Naive thymus-derived CD4-positive, alpha-beta T cell (primary cell): ENCODE data around the gene OR10A4. TPM values are rescaled to one million over a fixed set of nuclear protein-coding genes. Genes with fewer than 3 reads are reported as not detected.

Experiments
- ATAC-seq: fragments of 150-1000 bp; cut with Tn5 transposase; 2 replicates; pipeline ENCODE4 v1.10.0; 2021; ENCODE audit warnings: mild to moderate bottlenecking, moderate library complexity
- CTCF ChIA-PET: fragments of 350-600 bp; sonication (Branson Sonifier 250); formaldehyde crosslinking; loops from one replicate; lab custom pipeline; 2021; ENCODE audit warnings: antibody characterized with exemption; lab: Charles Lee
- POLR2A ChIA-PET: fragments of 350-600 bp; sonication (Branson Sonifier 250); formaldehyde crosslinking; loops from one replicate; lab custom pipeline; 2021; ENCODE audit warnings: antibody characterized with exemption, inconsistent platforms; lab: Charles Lee
- DNase-seq, 9 donors: peaks; one replicate each; pipeline versions ENCODE4 v3.0.0 to v3.0.0-alpha.2; 2020 to 2022; ENCODE audit warnings: mixed read lengths in 1 of 9
- H3K27ac ChIP-seq: one replicate; pipeline ENCODE4 v1.7.0; 2013; ENCODE audit warnings: mild to moderate bottlenecking, low read depth, low read length, moderate library complexity
- H3K27me3 ChIP-seq, 2 donors: one replicate each; pipeline ENCODE4 v1.7.0; 2013; ENCODE audit warnings: low read length in 2 of 2, mild to moderate bottlenecking in 2 of 2, moderate library complexity in 2 of 2; ENCODE audit not compliant: control insufficient read depth in 2 of 2, insufficient read depth in 2 of 2
- H3K36me3 ChIP-seq, 3 experiments: 1 replicate in 2 of 3; 2 replicates in 1 of 3; pipeline ENCODE4 v1.7.0; 2013; ENCODE audit warnings: low read length in 3 of 3, mild to moderate bottlenecking in 3 of 3, moderate library complexity in 1 of 3; ENCODE audit not compliant: insufficient read depth in 3 of 3, control insufficient read depth in 2 of 3
- H3K4me1 ChIP-seq, 2 donors: one replicate each; pipeline ENCODE4 v1.7.0; 2013; ENCODE audit warnings: low read length in 2 of 2, mild to moderate bottlenecking in 2 of 2, moderate library complexity in 1 of 2; ENCODE audit not compliant: control insufficient read depth in 2 of 2, insufficient read depth in 2 of 2
- H3K4me3 ChIP-seq: 2 replicates; pipeline ENCODE4 v1.7.0; 2013; ENCODE audit warnings: mild to moderate bottlenecking, low read length
- H3K9me3 ChIP-seq, 3 experiments: 1 replicate in 2 of 3; 2 replicates in 1 of 3; pipeline ENCODE4 v1.7.0; 2013; ENCODE audit warnings: low read length in 3 of 3; ENCODE audit not compliant: control insufficient read depth in 2 of 3
- H3K27ac Mint-ChIP-seq, 9 donors: one replicate each; pipeline ENCODE4 v1.8.0; 2020 to 2022; ENCODE audit warnings: mixed read lengths in 9 of 9, mild to moderate bottlenecking in 8 of 9, moderate library complexity in 5 of 9, inconsistent platforms in 2 of 9
- H3K27me3 Mint-ChIP-seq, 5 donors: one replicate each; pipeline ENCODE4 v1.8.0; 2021 to 2022; ENCODE audit warnings: mixed read lengths in 5 of 5, mild to moderate bottlenecking in 1 of 5
- H3K36me3 Mint-ChIP-seq, 5 donors: one replicate each; pipeline ENCODE4 v1.8.0; 2020 to 2022; ENCODE audit warnings: mixed read lengths in 5 of 5, mild to moderate bottlenecking in 3 of 5, inconsistent platforms in 1 of 5
- H3K4me1 Mint-ChIP-seq, 7 donors: one replicate each; pipeline ENCODE4 v1.8.0; 2020 to 2022; ENCODE audit warnings: mixed read lengths in 7 of 7, mild to moderate bottlenecking in 3 of 7, inconsistent platforms in 1 of 7
- H3K4me3 Mint-ChIP-seq, 10 donors: one replicate each; pipeline ENCODE4 v1.8.0; 2020 to 2022; ENCODE audit warnings: mild to moderate bottlenecking in 10 of 10, mixed read lengths in 10 of 10, moderate library complexity in 6 of 10, inconsistent platforms in 2 of 10
- H3K9me3 Mint-ChIP-seq, 11 donors: one replicate each; pipeline ENCODE4 v1.8.0; 2020 to 2022; ENCODE audit warnings: mixed read lengths in 11 of 11, mild to moderate bottlenecking in 4 of 11, inconsistent platforms in 1 of 11, moderate library complexity in 1 of 11
- intact Hi-C, 2 donors: fragments of 100-400 bp; cut with micrococcal nuclease; formaldehyde crosslinking; loops; one replicate each; pipeline ENCODE4 v1.15.1; 2023
- polyA plus RNA-seq, 2 donors: library from polyadenylated mRNA; unstranded; fragments of 300-500 nt; fragmentation: Illumina TruSeq; gene quantifications; one replicate each; pipeline ENCODE4 v1.2.3, GENCODE V29; 2021
- total RNA-seq, 6 experiments: library from RNA in 5 of 6; stranded (reverse) in 5 of 6; gene quantifications; 1 replicate in 5 of 6; 2 replicates in 1 of 6; pipeline ENCODE4 v1.2.3 and lab custom pipeline; 2021 to 2026

Gene OR10A4
- total and polyA plus RNA-seq, 7 experiments from 2014 or later = not detected

GRCh38 chr11:6925636-6926207, 49.3 kb downstream of the OR10A4 start:
- peak overlapping the region; percentile 65 to 91 (median 78) for H3K4me3 Mint-ChIP-seq
- peaks cover 0 to 4% (median 0%) of the 10 kb centered on the region in 11 donors for H3K9me3 Mint-ChIP-seq
- ChIA-PET CTCF (no interaction called here), POLR2A (no interaction called here)
- no peaks in the 10 kb centered on the region for H3K9me3 ChIP-seq
- H3K36me3 ChIP-seq = peaks cover 0 to 5% (median 0%) of the 10 kb centered on the region in 3 experiments
- H3K4me1 Mint-ChIP-seq = peaks cover 7 to 36% (median 21%) of the 10 kb centered on the region in 7 donors
- no peak overlapping the region for H3K27ac ChIP-seq
- H3K27ac Mint-ChIP-seq = peak overlapping the region in 3 of 9 donors; percentile 27 to 37 (median 34)
- intact Hi-C loops = loop anchor here in 1 of 2 donors (5.0 kb wide), 1 partner anchor 178 kb away; no protein-coding TSS in a partner anchor
- ATAC-seq (no peak), DNase-seq (peak in 1 of 9 donors; percentile 12)
- peaks cover 30 to 80% (median 72%) of the 10 kb centered on the region in 5 donors for H3K27me3 Mint-ChIP-seq
- peak overlapping the region; percentile 48 for H3K4me3 ChIP-seq
- peaks cover 0 to 8% of the 10 kb centered on the region in 2 donors for H3K4me1 ChIP-seq
- peaks cover 0 to 3% of the 10 kb centered on the region in 2 donors for H3K27me3 ChIP-seq
- peaks cover 0 to 3% (median 0%) of the 10 kb centered on the region in 5 donors for H3K36me3 Mint-ChIP-seq

DNA sequence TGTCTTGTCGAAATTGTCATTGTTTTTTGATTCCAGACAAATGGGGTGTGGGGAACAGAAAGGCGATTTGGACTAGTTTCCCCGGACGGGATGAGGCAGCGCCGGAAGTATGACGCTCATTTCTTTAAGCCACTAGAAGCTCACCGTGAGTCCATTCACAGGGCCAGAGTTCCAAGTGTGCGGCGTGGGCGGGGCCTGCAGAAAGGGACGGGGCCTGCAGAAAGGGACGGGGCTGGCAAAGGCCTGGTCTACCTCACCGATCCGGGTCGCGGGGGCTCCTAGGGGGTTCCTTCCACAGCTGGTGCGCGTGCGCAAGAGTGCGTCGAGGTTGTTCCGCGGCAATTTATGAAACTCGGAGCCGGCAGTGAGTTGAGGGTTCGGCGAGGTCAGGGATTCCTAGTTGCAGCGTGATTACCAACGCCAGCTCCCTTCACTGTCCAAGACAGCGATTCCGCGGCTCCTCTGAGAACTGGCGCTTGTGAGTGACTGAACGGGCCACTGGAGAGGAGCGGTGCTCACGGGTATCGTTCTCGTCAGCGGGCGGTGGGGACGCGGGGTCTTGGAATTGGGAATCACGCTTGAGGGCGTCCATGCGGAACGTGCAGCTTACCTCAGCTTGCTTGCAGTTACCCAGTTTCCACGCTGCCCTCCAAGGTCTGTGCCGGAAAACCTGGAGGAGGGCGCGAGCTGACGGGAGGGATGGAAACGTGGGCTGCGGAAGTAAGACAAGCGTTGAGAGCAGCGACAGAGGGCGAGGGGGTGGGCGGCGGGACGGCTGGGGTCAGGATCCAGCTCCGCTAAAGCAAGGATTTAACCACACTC, 50.0 kb downstream of the OR10A4 start, which contains the start of gene ZNF215:
Gene ZNF215 (plus strand): TSS at position 219 of the 822 bp plus-strand sequence. CDS start 5,847 bp downstream, outside the sequence.
- Histone ChIP-seq H3K36me3 (peaks cover 0 to 5% (median 0%) of the 10 kb centered on the region in 3 experiments), H3K9me3 (no peaks in the 10 kb centered on the region), H3K4me3 (peak within 1 kb of the TSS; percentile 48), H3K4me1 (peaks cover 0 to 8% of the 10 kb centered on the region in 2 donors), H3K27ac (peak within 1 kb of the TSS; percentile 47), H3K27me3 (peaks cover 0 to 3% of the 10 kb centered on the region in 2 donors)
- Mint-ChIP-seq H3K4me1 (peaks cover 7 to 36% (median 21%) of the 10 kb centered on the region in 7 donors), H3K4me3 (peak within 1 kb of the TSS; percentile 65 to 91 (median 78)), H3K36me3 (peaks cover 0 to 3% (median 0%) of the 10 kb centered on the region in 5 donors), H3K27ac (peak within 1 kb of the TSS in 3 of 9 donors; percentile 27 to 37 (median 34)), H3K27me3 (peaks cover 30 to 83% (median 67%) of the 10 kb centered on the region in 5 donors), H3K9me3 (peaks cover 0 to 1% (median 0%) of the 10 kb centered on the region in 11 donors)
- peak; percentile 67 for ATAC-seq
- ChIA-PET CTCF (no interaction called here), POLR2A (interaction anchor here (0.7 kb wide), 1 partner anchor 578 kb away, joined by 3 read pairs; no protein-coding TSS in a partner anchor)
- peak in 4 of 9 donors; percentile 7 to 64 (median 34) for DNase-seq
- intact Hi-C loops = loop anchor here in 1 of 2 donors (5.0 kb wide), 1 partner anchor 179 kb away; no protein-coding TSS in a partner anchor

DNA sequence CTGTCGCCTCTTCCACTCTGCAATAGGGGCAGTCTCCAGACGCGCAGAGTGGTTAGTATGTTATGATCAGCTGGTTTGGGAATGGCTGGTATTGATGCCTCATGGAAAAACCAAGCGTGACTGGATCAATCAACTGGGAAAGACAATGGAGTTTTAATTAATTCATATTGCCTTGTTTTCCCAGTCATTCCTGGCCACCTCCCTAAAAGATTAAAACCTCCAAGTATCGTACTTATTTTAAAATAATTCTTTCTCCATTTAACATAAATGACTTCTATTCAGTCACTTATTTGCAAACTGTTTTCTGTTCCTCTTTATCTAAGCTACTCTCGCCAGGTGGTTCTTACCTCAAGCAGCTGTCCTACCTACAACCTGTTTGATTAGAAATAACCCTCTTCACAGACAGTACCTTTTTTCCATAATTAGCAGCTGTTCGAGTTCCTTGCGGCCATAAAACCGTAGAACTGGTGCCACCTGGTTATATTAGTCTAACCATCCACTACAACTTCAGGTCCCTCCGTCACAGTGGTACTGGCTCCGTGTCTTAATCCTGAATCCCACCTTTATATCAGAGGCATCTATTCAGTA, 50.7 kb downstream of the OR10A4 start:
- intact Hi-C loops = loop anchor here in 1 of 2 donors (5.0 kb wide), 1 partner anchor 180 kb away; no protein-coding TSS in a partner anchor
- POLR2A ChIA-PET = interaction anchor here (0.7 kb wide), 1 partner anchor 577 kb away, joined by 3 read pairs; no protein-coding TSS in a partner anchor

More for the DNA sequence above, 50.7 kb downstream of the OR10A4 start:
- Mint-ChIP-seq H3K4me3 (peak overlapping the region; percentile 65 to 91 (median 76)), H3K9me3 (peaks cover 0 to 1% (median 0%) of the 10 kb centered on the region in 11 donors), H3K36me3 (peaks cover 0 to 3% (median 0%) of the 10 kb centered on the region in 5 donors), H3K4me1 (peaks cover 7 to 40% (median 23%) of the 10 kb centered on the region in 7 donors), H3K27me3 (peaks cover 30 to 81% (median 71%) of the 10 kb centered on the region in 5 donors), H3K27ac (peak overlapping the region in 1 of 9 donors; percentile 29)
- Histone ChIP-seq H3K4me3 (peak overlapping the region; percentile 48), H3K36me3 (peaks cover 0 to 5% (median 0%) of the 10 kb centered on the region in 3 experiments), H3K4me1 (peaks cover 0 to 8% of the 10 kb centered on the region in 2 donors), H3K9me3 (no peaks in the 10 kb centered on the region), H3K27ac (peak overlapping the region; percentile 47), H3K27me3 (peaks cover 0 to 3% of the 10 kb centered on the region in 2 donors)
- DNase-seq = no peak
- CTCF ChIA-PET = no interaction called here
- ATAC-seq = no peak

Other genes with a start within 250 kb of the OR10A4 start
- 10 to 100 TPM in 3 of 5 experiments, 1 to 10 TPM in 1, under 1 TPM in 1; 0.48 to 12.5 (median 10.9) TPM for gene DCHS1, start 220.8 kb upstream of the OR10A4 start, total RNA-seq
- 1 to 10 TPM; 2.7 to 4.8 TPM for gene DCHS1, start 220.8 kb upstream of the OR10A4 start, polyA plus RNA-seq
- gene MRPL17, start 193.3 kb upstream of the OR10A4 start, total RNA-seq = 10 to 100 TPM in 4 of 5 experiments, 1 to 10 TPM in 1; 10.0 to 70.3 (median 26.4) TPM
- gene MRPL17, start 193.3 kb upstream of the OR10A4 start, polyA plus RNA-seq = 10 to 100 TPM; 21.6 to 33.4 TPM
- under 1 TPM in 1 of 5 experiments, not detected in 4; 0.15 TPM for gene OR2AG2, start 104.6 kb upstream of the OR10A4 start, total RNA-seq
- not detected for gene OR2AG2, start 104.6 kb upstream of the OR10A4 start, polyA plus RNA-seq
- gene OR2AG1, start 93.6 kb upstream of the OR10A4 start, total RNA-seq = not detected
- not detected for gene OR2AG1, start 93.6 kb upstream of the OR10A4 start, polyA plus RNA-seq
- gene OR6A2, start 76.9 kb upstream of the OR10A4 start, total RNA-seq = under 1 TPM in 1 of 5 experiments, not detected in 4; 0.34 TPM
- not detected for gene OR6A2, start 76.9 kb upstream of the OR10A4 start, polyA plus RNA-seq
- not detected for gene OR10A5, start 30.9 kb upstream of the OR10A4 start, total RNA-seq
- not detected for gene OR10A5, start 30.9 kb upstream of the OR10A4 start, polyA plus RNA-seq
- gene OR10A2, start 13.6 kb upstream of the OR10A4 start, total RNA-seq = under 1 TPM in 1 of 5 experiments, not detected in 4; 0.05 TPM
- not detected for gene OR10A2, start 13.6 kb upstream of the OR10A4 start, polyA plus RNA-seq
- under 1 TPM in 1 of 5 experiments, not detected in 4; 0.27 TPM for gene OR2D2, start 15.9 kb downstream of the OR10A4 start, total RNA-seq
- not detected for gene OR2D2, start 15.9 kb downstream of the OR10A4 start, polyA plus RNA-seq
- gene OR2D3, start 44.4 kb downstream of the OR10A4 start, total RNA-seq = not detected
- gene OR2D3, start 44.4 kb downstream of the OR10A4 start, polyA plus RNA-seq = not detected
- 1 to 10 TPM in 1 of 5 experiments, under 1 TPM in 3, not detected in 1; 0.35 to 2.4 (median 0.55) TPM for gene ZNF215, start 49.8 kb downstream of the OR10A4 start, total RNA-seq
- under 1 TPM in 1 of 2 donors, not detected in 1; 0.43 TPM for gene ZNF215, start 49.8 kb downstream of the OR10A4 start, polyA plus RNA-seq
- not detected for gene ZNF214, start 143.7 kb downstream of the OR10A4 start, total RNA-seq
- not detected for gene ZNF214, start 143.7 kb downstream of the OR10A4 start, polyA plus RNA-seq
- gene NLRP14, start 143.9 kb downstream of the OR10A4 start, total RNA-seq = under 1 TPM in 2 of 5 experiments, not detected in 3; 0.17 TPM
- gene NLRP14, start 143.9 kb downstream of the OR10A4 start, polyA plus RNA-seq = not detected
- not detected for gene RBMXL2, start 212.4 kb downstream of the OR10A4 start, total RNA-seq
- gene RBMXL2, start 212.4 kb downstream of the OR10A4 start, polyA plus RNA-seq = not detected